Stimulated activated CD4-positive, alpha-beta T cell treated with anti-CD3 and anti-CD28 coated beads, Interleukin-12 subunit alpha, Interleukin-12 subunit beta, amount 100 ng/mL, for 4 hours (primary cell): Measurements from ENCODE around the gene HTR3E.
"Not testable (repeated sequence)": the region's sequence is repeated elsewhere in the genome, so short reads cannot be mapped to it uniquely, and the experiment has no call there.

Experiments used
- DNase-seq: peaks from one replicate; pipeline ENCODE4 v3.0.0-alpha.2; 2020

The HTR3E gene

GRCh38 chr3:184117636-184118035 is 20.8 kb downstream of the HTR3E start:
- DNase-seq: no peak

DNA sequence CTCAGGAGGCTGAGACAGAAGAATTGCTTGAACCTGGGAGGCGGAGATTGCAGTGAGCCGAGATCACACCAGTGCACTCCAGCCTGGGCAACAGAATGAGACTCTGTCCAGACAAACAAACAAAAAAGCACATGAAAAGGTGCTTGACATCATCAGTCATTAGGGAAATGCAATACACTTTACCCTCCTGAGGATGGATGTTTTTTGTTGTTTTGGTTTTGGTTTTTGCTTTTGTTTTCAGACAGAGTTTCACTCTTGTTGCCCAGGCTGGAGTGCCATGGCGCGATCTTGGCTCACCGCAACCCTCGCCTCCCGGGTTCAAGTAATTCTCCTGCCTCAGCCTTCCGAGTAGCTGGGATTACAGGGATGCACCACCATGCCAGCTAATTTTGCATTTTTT is 24.2 kb downstream of the HTR3E start:
- not testable (repeated sequence) for DNase-seq

DNA sequence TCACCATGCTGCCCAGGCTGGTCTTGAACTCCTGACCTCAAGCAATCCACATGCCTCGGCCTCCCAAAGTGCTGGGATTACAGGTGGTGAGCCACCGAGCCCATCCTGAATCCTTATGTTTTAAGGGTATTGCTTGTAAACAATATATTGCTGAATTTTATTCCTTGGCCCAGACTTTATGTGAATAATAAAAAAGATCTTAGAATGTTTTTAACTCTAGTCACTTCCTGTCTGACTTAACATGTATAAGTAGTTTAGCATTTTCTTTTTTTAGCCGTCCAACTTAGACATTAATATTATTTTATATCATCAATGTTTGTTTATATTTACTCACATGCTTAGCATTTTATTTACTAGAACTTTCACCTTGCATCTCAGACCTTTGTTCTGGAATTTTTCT is 29.1 kb downstream of the HTR3E start:
- DNase-seq: no peak

GRCh38 chr3:184129012-184129411 is 32.1 kb downstream of the HTR3E start:
- DNase-seq: no peak

DNA sequence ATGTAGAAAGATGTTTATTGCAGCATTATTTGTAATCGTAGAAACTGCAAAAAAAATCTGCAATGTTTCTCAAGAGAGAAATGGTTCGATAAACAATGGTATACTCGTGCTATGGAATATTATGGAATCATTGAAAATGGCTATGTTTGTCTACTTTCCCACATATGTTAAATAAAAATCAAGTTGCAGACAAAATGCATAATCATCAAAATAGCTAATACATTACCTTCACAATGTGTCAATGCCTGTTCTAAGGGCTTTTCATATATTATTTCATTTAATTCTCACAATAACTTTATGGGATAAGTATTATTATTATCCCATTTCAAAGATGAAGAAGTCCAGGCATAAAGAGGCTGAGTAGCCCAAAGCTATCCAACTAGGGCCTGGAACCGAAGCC is 36.1 kb downstream of the HTR3E start:
- no peak for DNase-seq

DNA sequence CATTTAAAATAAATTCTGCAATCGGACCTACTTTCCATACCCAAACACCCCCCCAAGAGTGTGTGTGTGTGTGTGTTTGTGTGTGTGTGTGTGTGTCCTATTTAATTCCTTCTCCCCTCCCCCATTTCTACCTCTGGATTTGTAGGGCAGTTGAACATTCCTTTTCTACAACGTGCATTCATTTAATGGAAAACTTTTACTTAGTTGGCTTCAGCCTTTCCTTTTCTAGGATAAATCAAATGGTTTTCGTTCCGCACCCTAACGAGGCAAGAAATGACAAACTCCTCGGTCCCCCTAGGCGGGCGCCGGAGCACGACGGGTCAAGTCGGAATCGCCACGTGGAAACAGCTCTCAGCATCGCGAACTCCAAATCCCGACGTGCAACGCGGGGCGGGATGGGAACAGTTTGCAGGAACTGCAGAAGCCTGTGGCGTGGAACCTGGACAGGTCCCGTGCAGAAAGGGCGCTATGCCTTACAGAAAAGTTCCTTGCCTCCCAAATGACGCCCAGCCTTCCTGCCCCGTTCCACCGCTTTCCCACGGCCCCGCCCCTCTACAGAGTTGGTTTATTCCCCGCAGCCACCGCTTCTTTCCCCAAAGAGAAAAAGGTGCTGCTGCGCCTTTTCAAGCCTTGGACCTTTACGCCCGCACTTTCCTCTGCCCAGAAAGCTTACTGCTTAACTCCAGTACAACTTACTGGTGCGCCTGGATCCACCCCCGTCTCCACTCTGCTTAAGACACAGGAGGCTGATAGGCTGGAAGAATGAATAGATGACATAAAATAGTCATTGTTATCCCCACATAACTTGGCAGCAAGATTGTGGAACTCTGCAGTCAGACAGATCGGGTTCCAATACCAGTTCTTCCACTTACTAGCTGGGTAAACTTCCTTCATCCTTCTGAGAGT is 37.2 kb downstream of the HTR3E start:
- peak; percentile 58 for DNase-seq

DNA sequence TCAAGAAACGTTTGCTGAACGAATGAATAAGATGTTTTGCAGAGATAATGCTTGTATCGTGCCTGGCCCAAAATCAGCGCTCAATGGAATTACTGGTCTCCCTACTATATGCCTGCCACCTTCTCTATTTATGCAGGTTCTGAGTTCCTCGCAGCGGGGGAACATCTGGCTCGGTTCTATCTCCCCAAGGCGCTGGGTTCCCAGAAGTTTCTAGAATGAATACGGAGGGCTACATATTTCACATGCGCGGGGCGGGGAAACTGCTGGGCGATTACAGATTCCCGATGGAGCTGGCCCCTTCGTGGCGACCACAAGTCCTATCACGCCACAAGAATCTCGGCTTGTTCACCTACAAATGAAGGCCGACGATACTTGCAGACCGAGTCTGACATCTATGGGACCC is 37.9 kb downstream of the HTR3E start:
- no peak for DNase-seq

DNA sequence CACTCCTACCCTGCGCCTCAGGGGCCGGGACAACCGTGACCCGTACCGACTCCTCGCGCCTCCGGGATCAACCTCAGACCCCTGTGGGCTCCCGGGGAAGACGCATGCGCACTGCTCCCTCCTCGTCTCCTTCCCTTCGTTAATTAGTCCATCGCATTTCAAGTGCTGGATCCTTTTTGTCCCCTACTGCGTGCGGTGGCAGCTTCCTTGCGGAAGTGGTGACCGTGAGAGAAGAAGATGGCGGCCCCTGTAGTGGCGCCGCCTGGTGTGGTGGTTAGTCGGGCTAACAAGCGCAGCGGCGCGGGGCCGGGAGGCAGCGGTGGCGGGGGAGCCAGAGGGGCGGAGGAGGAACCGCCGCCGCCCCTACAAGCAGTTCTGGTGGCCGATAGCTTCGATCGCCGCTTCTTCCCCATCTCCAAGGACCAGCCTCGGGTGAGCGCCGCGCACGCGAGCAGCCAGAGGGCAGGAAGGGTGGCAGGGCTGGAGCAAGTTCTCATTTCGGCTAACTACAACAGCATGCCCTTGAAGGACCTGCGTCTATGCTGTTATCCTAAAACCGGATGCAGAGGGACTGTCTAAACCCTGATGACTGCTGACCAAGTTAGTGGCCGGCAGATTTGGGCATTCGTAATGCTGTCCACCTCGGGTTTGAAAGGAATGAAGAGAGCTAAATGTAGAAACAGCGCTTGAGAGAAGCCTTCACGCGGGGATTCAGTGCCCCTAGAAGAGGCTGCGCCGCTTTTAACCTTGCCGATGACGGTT is 38.5 kb downstream of the HTR3E start, which contains the start of gene EIF2B5:
Gene EIF2B5 (plus strand): TSS at position 210 of the 762 bp plus-strand sequence. CDS start 28 bp downstream, at position 238.
- peak; percentile 83 for DNase-seq

GRCh38 chr3:184135911-184136260 is 39.0 kb downstream of the HTR3E start:
- no peak for DNase-seq

DNA sequence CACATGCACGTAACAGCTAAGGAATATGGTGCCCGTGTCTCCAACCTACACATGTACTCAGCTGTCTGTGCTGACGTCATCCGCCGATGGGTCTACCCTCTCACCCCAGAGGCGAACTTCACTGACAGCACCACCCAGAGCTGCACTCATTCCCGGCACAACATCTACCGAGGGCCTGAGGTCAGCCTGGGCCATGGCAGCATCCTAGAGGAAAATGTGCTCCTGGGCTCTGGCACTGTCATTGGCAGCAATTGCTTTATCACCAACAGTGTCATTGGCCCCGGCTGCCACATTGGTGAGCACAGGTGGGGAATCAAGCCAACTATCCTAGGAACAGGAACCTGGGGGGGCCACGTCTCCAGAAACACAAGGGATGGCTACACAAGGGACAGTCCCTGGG is 43.6 kb downstream of the HTR3E start:
- DNase-seq: no peak

DNA sequence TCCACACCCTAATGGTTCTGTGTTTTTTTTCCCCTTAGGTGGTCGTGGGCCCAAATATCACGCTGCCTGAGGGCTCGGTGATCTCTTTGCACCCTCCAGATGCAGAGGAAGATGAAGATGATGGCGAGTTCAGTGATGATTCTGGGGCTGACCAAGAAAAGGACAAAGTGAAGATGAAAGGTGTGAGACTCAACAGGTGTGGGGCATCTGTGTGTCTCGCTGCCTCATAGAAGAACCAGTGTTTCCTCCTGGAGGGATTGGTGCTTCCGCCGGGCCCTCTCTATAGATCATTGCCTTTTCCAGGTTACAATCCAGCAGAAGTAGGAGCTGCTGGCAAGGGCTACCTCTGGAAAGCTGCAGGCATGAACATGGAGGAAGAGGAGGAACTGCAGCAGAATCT is 45.3 kb downstream of the HTR3E start:
- no peak for DNase-seq

GRCh38 chr3:184143327-184143726 is 46.5 kb downstream of the HTR3E start:
- no peak for DNase-seq

DNA sequence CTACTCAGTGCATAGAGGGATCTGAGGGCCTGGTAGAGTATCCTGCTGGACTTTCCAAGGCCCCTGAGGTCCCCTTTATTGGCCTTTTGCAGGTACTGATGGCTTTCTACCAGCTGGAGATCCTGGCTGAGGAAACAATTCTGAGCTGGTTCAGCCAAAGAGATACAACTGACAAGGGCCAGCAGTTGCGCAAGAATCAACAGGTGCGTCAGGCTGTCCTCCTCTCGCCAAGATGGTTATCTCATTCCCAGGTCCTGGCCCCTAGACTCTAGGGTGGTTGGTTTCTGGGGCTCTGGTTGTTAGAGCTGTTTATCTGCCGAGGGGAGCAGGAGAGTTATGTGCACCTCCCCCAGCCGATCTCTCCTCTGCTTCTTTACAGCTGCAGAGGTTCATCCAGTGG is 47.6 kb downstream of the HTR3E start:
- no peak for DNase-seq

- DNase-seq: peak; percentile 14
Measured at GRCh38 chr3:184145111-184145524, 48.3 kb downstream of the HTR3E start.

- no peak for DNase-seq
Measured at GRCh38 chr3:184145751-184146270, 48.9 kb downstream of the HTR3E start.

DNA sequence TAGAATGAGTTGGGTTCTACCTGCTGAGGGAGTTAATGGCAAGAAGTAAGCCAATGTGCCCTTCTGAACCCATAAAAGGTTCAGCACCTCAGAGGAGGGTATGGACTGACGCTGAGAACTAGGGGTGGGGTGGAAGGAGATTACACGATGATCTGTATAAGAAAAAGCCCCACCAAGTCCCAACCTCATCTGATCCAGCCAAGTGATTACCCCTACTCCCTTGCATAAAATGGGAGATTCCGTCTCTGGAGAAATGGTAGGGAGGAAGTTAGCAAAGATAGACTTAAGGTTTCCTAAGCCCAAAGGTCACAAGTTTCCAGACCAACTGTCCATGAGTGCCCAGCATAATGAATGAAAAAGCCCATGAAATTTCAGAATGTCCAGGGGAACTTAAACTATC is 51.2 kb downstream of the HTR3E start:
- DNase-seq: no peak

- DNase-seq: no peak
Measured at GRCh38 chr3:184149123-184149522, 52.3 kb downstream of the HTR3E start.

GRCh38 chr3:184149770-184150169 is 52.9 kb downstream of the HTR3E start:
- not testable (repeated sequence) for DNase-seq

GRCh38 chr3:184154885-184155643 is 58.2 kb downstream of the HTR3E start, which contains the start of gene DVL3:
TSS of gene DVL3 (plus strand) at chr3:184155377. CDS start at chr3:184155636, 259 bp downstream.
- DNase-seq: peak; percentile 38

GRCh38 chr3:184155644-184156521 is 59.0 kb downstream of the HTR3E start:
- DNase-seq: peak; percentile 48

- DNase-seq: no peak
Measured at GRCh38 chr3:184156522-184156955, 59.7 kb downstream of the HTR3E start.
